Limb (tissue), 2 donors: ENCODE measurements around the gene VGLL4.

Experiments used
- DNase-seq, 2 donors: peaks; one replicate each; pipeline ENCODE4 v3.0.0-alpha.2; 2016; ENCODE audit errors: extremely low spot score in 2 of 2

The VGLL4 gene

GRCh38 chr3:11629716-11630115 is 14.0 kb downstream of the VGLL4 start:
- no peak for DNase-seq

GRCh38 chr3:11627612-11628011 is 16.1 kb downstream of the VGLL4 start:
- DNase-seq = no peak

GRCh38 chr3:11626084-11626463 is 17.6 kb downstream of the VGLL4 start:
- no peak for DNase-seq

- DNase-seq = no peak
Measured at GRCh38 chr3:11625376-11626083, 18.2 kb downstream of the VGLL4 start.

- no peak for DNase-seq
Measured at GRCh38 chr3:11624704-11625375, 18.9 kb downstream of the VGLL4 start.

GRCh38 chr3:11624161-11624560 is 19.6 kb downstream of the VGLL4 start:
- no peak for DNase-seq

- no peak for DNase-seq
Measured at GRCh38 chr3:11622586-11623550, 20.8 kb downstream of the VGLL4 start.

GRCh38 chr3:11621077-11621476 is 22.6 kb downstream of the VGLL4 start:
- no peak for DNase-seq

- DNase-seq = no peak
Measured at GRCh38 chr3:11619946-11620652, 23.6 kb downstream of the VGLL4 start.

GRCh38 chr3:11619461-11619860 is 24.3 kb downstream of the VGLL4 start:
- DNase-seq = no peak

GRCh38 chr3:11618904-11619303 is 24.8 kb downstream of the VGLL4 start:
- DNase-seq = no peak

GRCh38 chr3:11616551-11616950 is 27.2 kb downstream of the VGLL4 start:
- DNase-seq = no peak

- DNase-seq = no peak
Measured at GRCh38 chr3:11613851-11614487, 29.7 kb downstream of the VGLL4 start.

GRCh38 chr3:11613319-11613718 is 30.4 kb downstream of the VGLL4 start:
- DNase-seq = no peak

- DNase-seq = no peak
Measured at GRCh38 chr3:11612515-11613188, 31.1 kb downstream of the VGLL4 start.

- no peak for DNase-seq
Measured at GRCh38 chr3:11611341-11611799, 32.3 kb downstream of the VGLL4 start.

GRCh38 chr3:11610700-11611275 is 32.9 kb downstream of the VGLL4 start:
- no peak for DNase-seq

- peak in 1 of 2 donors; percentile 67 for DNase-seq
Measured at GRCh38 chr3:11610044-11610671, 33.6 kb downstream of the VGLL4 start.

- no peak for DNase-seq
Measured at GRCh38 chr3:11609481-11609880, 34.2 kb downstream of the VGLL4 start.
